Umbilical cord (tissue), 2 donors: ENCODE data around the gene ZNF224. TPM values are rescaled to one million over a fixed set of nuclear protein-coding genes. Genes with fewer than 3 reads are reported as not detected.
"Not testable (repeated sequence)": the region's sequence is repeated elsewhere in the genome, so short reads cannot be mapped to it uniquely, and the experiment has no call there.

Experiments
- DNase-seq: peaks from one replicate; pipeline ENCODE4 v3.0.0-alpha.2; 2015; ENCODE audit warnings: low spot score
- total RNA-seq: library from RNA; depleted of rRNA; stranded (reverse); fragments of >200 nt; gene quantifications from one replicate; pipeline ENCODE4 v1.2.3, GENCODE V29; 2014; ENCODE audit warnings: low replicate concordance; ENCODE audit not compliant: insufficient read depth

The ZNF224 gene
- total RNA-seq, 1 donor from 2014 or later: 40.4 TPM

DNA sequence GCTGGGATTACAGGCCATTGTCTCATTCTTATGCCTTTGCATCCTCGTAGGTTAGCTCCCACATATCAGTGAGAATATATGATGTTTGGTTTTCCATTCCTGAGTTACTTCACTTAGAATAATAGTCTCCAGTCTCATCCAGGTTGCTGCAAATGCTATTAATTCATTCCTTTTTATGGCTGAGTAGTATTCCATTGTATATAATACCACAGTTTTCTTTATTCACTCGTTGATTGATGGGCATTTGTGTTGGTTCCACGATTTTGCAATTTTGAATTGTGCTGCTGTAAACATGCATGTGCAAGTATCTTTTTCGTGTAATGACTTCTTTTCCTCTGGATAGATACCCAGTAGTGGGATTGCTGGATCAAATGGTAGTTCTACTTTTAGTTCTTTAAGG, 27.0 kb downstream of the ZNF224 start:
- not testable (repeated sequence) for DNase-seq

DNA sequence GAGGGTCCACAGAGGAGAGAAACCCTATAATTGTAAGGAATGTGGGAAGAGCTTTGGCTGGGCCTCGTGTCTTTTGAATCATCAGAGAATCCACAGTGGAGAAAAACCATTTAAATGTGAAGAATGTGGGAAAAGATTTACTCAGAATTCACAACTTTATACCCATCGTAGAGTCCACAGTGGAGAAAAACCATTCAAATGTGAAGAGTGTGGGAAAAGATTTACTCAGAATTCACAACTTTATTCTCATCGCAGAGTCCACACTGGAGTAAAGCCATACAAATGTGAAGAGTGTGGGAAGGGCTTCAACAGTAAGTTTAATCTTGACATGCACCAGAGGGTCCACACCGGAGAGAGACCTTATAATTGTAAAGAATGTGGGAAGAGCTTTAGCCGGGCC, 37.8 kb downstream of the ZNF224 start:
- DNase-seq: no peak

DNA sequence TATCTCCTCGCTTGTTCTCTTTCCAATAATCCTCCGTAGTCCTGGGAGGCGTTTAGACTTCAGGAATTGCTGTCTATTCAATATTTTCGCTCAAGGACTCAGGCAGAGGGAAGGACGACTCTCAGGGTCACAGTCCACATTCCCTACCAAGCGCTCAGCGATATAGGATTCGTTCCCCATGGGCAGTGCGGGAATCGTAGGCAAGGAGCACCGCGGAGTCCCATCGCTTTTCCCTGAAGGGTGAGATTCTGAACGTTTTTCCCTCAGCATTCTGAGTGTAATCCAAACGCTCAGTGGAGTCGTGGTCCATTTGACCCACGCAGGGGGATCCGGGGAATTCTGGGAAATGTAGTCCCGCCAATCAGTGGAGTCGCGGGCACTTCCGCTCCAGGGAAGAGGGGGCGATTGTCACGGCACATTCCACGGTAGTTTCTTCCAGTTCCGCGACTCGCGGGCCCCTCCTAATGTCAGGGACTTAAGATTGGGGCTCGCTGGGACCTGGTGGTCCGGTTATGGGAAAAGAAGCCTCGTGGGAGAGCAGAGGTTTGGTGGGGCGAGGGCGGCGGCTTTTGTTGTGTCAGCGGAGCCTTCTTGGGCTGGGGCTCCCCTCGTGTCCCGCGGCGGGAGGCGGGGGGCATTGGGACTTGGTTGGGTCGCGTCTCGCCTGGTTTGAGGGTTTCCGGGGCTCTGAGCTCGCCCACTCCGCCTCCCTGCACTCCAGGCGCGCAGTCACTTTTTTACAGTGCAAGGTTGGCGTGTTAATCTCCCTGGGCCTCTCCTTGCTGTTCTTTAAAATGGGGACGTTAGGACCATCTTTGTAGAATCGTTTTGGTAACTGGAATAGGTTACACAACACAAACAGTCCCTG, 47.3 kb downstream of the ZNF224 start, which contains the start of gene ZNF234:
TSS of gene ZNF234 (plus strand) at position 364 of the 868 bp plus-strand sequence. CDS start 3,079 bp downstream, outside the sequence.
- peak; percentile 96 for DNase-seq

DNA sequence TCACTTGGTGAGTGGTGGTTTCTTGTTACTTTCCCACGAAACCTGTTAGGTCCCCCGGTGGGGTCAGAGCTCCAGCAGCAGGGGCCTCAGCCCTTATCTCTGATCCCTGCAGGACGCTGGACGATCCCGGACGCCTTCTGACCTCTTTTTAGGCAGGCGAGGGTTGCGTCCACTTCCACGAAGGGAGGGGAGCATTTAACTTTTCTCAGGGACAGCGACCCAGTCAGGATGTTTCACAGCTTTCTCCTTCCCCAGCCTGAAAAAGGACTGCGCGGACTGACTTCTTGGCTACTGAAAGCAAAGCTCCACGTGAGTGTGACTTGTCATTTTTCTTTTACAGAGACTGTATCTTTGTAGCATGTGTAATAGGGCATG, 47.9 kb downstream of the ZNF224 start:
- DNase-seq: peak; percentile 9

DNA sequence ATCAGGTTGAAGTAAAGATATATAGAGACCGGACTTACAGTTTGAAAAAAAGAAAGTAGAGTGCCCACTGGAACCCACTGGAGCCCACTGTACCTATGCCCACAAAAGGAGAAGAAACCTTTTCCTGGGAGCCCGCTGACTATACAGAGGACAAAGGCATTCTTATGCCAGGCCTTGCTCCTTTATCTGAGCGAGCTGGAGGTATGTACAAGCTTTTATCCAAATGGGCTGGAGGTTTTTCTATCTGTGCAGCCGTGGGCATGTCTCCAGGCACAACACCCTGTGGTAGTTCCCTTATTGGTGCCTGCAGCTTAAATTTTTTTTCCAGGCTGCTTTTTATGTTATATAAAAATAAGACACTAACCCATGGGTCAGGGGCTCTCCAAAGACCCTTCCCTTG, 55.6 kb downstream of the ZNF224 start:
- DNase-seq: no peak

- DNase-seq: no peak
Observed at GRCh38 chr19:44151491-44151890, 57.3 kb downstream of the ZNF224 start.

- no peak for DNase-seq
Observed at GRCh38 chr19:44156475-44156874, 62.3 kb downstream of the ZNF224 start.

Other genes starting within 250 kb of the ZNF224 start
- 12.5 TPM for gene ZNF404, start 210.4 kb upstream of the ZNF224 start, total RNA-seq
- 14.9 TPM for gene ZNF45, start 159.1 kb upstream of the ZNF224 start, total RNA-seq
- 15.9 TPM for gene ZNF221, start 143.1 kb upstream of the ZNF224 start, total RNA-seq
- gene ZNF155, start 110.2 kb upstream of the ZNF224 start, total RNA-seq: 7.5 TPM
- gene ZNF230, start 91.4 kb upstream of the ZNF224 start, total RNA-seq: 11.3 TPM
- gene ZNF222, start 69.0 kb upstream of the ZNF224 start, total RNA-seq: 0.96 TPM
- 11.8 TPM for gene ZNF223, start 42.3 kb upstream of the ZNF224 start, total RNA-seq
- 4.1 TPM for gene ZNF284, start 22.2 kb upstream of the ZNF224 start, total RNA-seq
- gene ZNF225, start 19.0 kb downstream of the ZNF224 start, total RNA-seq: 5.5 TPM
- 21.9 TPM for gene ZNF234, start 47.2 kb downstream of the ZNF224 start, total RNA-seq
- 24.1 TPM for gene ZNF226, start 70.7 kb downstream of the ZNF224 start, total RNA-seq
- 21.7 TPM for gene ZNF227, start 118.2 kb downstream of the ZNF224 start, total RNA-seq
- 9.9 TPM for gene ZNF233, start 165.5 kb downstream of the ZNF224 start, total RNA-seq
- gene ZNF235, start 210.7 kb downstream of the ZNF224 start, total RNA-seq: 17.6 TPM